Neuron (in vitro differentiated cells): Measurements from ENCODE around the gene GALNT1.

ENCODE experiments used
- H2AFZ ChIP-seq: one replicate; pipeline ENCODE4 v1.6.1; 2013; ENCODE audit warnings: low read depth, mild to moderate bottlenecking, inconsistent platforms, low read length, moderate library complexity
- H3K27me3 ChIP-seq: one replicate; pipeline ENCODE4 v1.6.1; 2013; ENCODE audit warnings: low read length; ENCODE audit not compliant: insufficient read depth
- H3K36me3 ChIP-seq: one replicate; pipeline ENCODE4 v1.6.1; 2013; ENCODE audit warnings: low read length; ENCODE audit not compliant: insufficient read depth
- H3K4me1 ChIP-seq: one replicate; pipeline ENCODE4 v1.6.1; 2013; ENCODE audit warnings: low read length; ENCODE audit not compliant: insufficient read depth
- H3K4me3 ChIP-seq: 2 replicates; pipeline ENCODE4 v1.5.1; 2013; ENCODE audit warnings: mild to moderate bottlenecking, low read length, moderate library complexity
- H3K9me3 ChIP-seq: one replicate; pipeline ENCODE4 v1.6.1; 2013; ENCODE audit warnings: low read length

The GALNT1 gene

DNA sequence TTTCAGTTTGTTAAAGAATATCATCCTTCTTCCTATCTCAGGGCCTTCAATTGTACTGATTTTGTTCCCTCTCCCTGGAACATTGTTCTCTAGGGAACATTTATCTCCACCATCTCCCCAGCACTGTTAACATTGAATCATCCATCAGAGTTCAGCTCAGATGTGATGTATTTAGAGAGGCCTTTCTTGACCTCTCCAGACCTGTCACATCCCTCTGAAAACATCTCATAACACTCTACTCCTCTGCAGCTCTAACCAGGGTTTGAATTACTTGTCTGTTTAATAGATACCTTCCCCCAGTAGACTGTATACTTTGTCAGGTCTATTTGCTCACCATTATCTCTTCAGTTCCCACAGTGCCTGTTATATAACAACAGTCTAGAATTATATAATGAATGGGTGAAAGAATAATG lies 98.6 kb downstream of the GALNT1 start:
- no peaks in the 10 kb centered on the region for H3K27me3 ChIP-seq
- no peak overlapping the region for H2AFZ ChIP-seq
- H3K36me3 ChIP-seq, result peaks cover 27% of the 10 kb centered on the region
- peaks cover 2% of the 10 kb centered on the region for H3K9me3 ChIP-seq
- H3K4me1 ChIP-seq, result peaks cover 14% of the 10 kb centered on the region
- no peak overlapping the region for H3K4me3 ChIP-seq

DNA sequence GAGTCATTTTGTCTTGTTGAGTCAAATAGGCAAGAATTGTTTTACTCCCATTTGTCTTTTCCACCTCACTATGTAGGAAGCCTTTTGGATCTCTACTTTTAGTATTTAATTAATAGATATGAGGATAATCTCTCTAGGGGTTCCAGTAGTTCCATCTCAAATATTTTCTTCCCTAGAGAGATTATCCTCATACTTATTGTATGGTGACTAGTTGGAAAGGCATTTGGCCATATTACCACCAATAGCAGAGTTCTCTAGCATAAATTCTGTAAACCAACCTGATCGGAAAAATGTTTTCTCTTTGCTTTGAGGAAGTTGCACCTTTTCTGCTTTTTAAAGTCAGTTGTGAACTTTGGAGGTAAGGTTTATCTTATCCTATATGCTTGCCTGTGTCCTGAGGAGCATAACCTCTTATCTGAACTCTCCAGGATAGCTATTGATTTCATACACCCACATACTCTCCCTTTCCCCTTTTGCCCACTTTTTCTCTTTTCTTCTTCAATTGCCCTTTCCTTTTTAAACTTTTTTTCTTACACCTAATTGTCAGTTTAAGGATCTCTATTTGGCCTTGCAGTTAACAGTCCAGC lies 100.8 kb downstream of the GALNT1 start:
- H3K27me3 ChIP-seq, result no peaks in the 10 kb centered on the region
- H2AFZ ChIP-seq, result no peak overlapping the region
- H3K4me3 ChIP-seq, result no peak overlapping the region
- H3K36me3 ChIP-seq, result peaks cover 30% of the 10 kb centered on the region
- peaks cover 14% of the 10 kb centered on the region for H3K4me1 ChIP-seq
- H3K9me3 ChIP-seq, result peaks cover 2% of the 10 kb centered on the region

DNA sequence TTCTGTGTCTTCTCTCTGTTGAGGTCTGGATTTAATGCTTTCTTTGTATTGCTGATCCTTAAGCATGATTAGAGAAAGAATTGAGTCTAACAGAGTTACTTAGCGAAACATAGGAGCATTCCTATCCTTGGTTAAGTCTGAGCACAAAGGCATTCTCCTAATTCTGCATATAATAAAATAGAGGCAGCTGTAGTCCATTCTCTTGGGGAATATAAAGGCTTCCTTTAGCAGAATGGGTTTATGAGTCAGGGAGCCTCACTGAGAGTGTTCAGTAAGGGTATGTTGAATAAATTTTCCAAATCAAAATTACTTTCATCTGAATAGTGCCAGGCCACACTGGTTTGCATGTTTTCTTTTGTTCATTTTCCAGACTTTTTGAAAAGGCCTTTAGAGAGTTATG lies 101.5 kb downstream of the GALNT1 start:
- no peak overlapping the region for H2AFZ ChIP-seq
- H3K9me3 ChIP-seq, result peaks cover 2% of the 10 kb centered on the region
- no peak overlapping the region for H3K4me3 ChIP-seq
- H3K4me1 ChIP-seq, result peaks cover 14% of the 10 kb centered on the region
- no peaks in the 10 kb centered on the region for H3K27me3 ChIP-seq
- peaks cover 27% of the 10 kb centered on the region for H3K36me3 ChIP-seq

- H3K4me3 ChIP-seq, result no peak overlapping the region
- H3K4me1 ChIP-seq, result peaks cover 2% of the 10 kb centered on the region
- H3K27me3 ChIP-seq, result no peaks in the 10 kb centered on the region
- H2AFZ ChIP-seq, result no peak overlapping the region
- no peaks in the 10 kb centered on the region for H3K9me3 ChIP-seq
- H3K36me3 ChIP-seq, result peaks cover 52% of the 10 kb centered on the region
These were observed 107.2 kb downstream of the GALNT1 start for GRCh38 chr18:35688757-35689156.

- H3K27me3 ChIP-seq, result no peaks in the 10 kb centered on the region
- H3K36me3 ChIP-seq, result peaks cover 51% of the 10 kb centered on the region
- H3K9me3 ChIP-seq, result no peaks in the 10 kb centered on the region
These were observed 108.2 kb downstream of the GALNT1 start for GRCh38 chr18:35689728-35690127.

DNA sequence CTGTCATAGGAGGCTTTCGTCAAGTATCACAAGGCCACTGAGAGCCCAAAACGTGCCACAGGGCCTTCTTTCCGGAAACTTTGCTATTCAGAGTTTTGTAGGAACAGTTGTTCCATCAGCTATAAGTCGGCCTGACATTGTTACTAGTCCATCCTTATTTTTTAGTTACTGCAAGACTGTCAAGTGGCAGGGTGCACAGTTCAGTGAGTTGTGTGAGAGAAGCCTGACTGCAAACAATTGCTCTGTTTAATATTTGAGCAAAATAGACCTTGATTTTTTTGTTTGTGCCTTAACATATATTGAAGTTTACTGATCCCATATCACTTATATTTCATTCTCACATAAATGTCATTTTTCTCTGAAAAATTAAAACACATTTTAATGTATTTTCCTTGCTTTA lies 110.1 kb downstream of the GALNT1 start:
- no peak overlapping the region for H2AFZ ChIP-seq
- peaks cover 50% of the 10 kb centered on the region for H3K36me3 ChIP-seq
- no peaks in the 10 kb centered on the region for H3K9me3 ChIP-seq
- no peak overlapping the region for H3K4me3 ChIP-seq
- H3K4me1 ChIP-seq, result no peaks in the 10 kb centered on the region
- H3K27me3 ChIP-seq, result no peaks in the 10 kb centered on the region

More at GRCh38 chr18:35689728-35690127, 108.2 kb downstream of the GALNT1 start:
- H3K4me3 ChIP-seq, result no peak overlapping the region
- no peaks in the 10 kb centered on the region for H3K4me1 ChIP-seq
- no peak overlapping the region for H2AFZ ChIP-seq

DNA sequence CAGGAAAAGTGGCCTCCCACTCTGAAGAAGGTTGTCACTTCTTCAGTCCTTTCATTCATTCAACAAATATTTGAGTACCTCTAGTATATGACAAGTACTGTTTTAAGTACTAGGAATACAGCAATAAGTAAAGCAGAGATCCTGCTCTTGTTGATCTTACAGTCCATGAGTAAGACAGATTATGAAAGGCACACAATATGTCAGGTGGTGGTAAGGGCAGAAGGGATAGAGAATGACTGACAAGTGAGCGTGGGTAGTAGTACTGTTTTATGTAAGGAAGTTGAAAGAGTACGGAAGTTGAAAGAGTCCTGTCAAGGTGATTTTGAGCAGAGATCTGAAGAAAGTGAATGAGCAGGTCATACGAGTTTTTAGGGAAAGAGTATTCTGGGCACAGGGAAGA lies 111.3 kb downstream of the GALNT1 start:
- H3K4me1 ChIP-seq, result no peaks in the 10 kb centered on the region
- H3K9me3 ChIP-seq, result no peaks in the 10 kb centered on the region
- no peak overlapping the region for H3K4me3 ChIP-seq
- H2AFZ ChIP-seq, result no peak overlapping the region
- H3K36me3 ChIP-seq, result peaks cover 48% of the 10 kb centered on the region
- H3K27me3 ChIP-seq, result no peaks in the 10 kb centered on the region

GRCh38 chr18:35693829-35694228 lies 112.3 kb downstream of the GALNT1 start:
- Histone ChIP-seq H3K36me3 (peaks cover 46% of the 10 kb centered on the region), H3K4me1 (no peaks in the 10 kb centered on the region), H3K27me3 (no peaks in the 10 kb centered on the region), H3K4me3 (no peak overlapping the region), H2AFZ (no peak overlapping the region), H3K9me3 (no peaks in the 10 kb centered on the region)

DNA sequence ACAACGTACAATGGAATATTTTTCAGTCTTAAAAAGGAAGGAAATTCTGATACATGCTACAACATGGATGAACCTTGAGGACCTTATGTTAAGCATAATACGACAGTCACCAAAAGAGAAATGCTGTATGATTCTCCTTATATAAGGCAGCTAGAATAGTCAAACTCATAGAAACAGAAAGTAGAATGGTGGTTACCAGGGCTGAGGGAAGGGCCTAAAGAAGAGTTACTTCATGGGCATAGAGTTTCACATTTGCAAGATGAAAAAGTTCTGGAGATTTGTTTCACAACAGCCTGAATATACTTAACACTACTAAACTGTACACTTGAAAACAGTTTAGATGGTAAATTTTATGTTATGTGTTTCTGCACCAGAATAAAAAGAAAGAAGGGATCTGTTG lies 113.3 kb downstream of the GALNT1 start:
- H3K36me3 ChIP-seq, result peaks cover 51% of the 10 kb centered on the region
- no peak overlapping the region for H2AFZ ChIP-seq
- no peaks in the 10 kb centered on the region for H3K9me3 ChIP-seq
- no peak overlapping the region for H3K4me3 ChIP-seq
- H3K27me3 ChIP-seq, result no peaks in the 10 kb centered on the region
- no peaks in the 10 kb centered on the region for H3K4me1 ChIP-seq

DNA sequence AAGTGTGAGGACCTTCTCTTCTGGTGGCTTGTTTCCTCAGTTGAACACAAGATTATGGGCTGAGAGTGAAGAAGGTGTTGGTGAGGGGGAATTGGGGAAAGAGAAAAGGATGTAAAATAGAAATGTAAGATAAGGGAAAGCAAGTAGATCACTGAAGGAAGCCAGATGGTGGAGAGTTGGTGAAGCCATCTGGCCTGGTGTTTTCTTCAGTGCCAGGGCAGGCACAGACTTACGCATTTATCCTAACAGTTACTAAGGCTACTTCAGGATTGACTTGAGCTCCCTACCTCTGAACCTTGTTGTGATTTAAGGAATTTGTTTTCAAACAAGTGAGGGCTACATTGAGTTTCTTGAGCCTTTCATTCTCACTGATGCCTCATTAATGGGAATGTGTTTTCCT lies 113.8 kb downstream of the GALNT1 start:
- Histone ChIP-seq H3K36me3 (peaks cover 53% of the 10 kb centered on the region), H3K27me3 (no peaks in the 10 kb centered on the region), H3K4me1 (no peaks in the 10 kb centered on the region)

DNA sequence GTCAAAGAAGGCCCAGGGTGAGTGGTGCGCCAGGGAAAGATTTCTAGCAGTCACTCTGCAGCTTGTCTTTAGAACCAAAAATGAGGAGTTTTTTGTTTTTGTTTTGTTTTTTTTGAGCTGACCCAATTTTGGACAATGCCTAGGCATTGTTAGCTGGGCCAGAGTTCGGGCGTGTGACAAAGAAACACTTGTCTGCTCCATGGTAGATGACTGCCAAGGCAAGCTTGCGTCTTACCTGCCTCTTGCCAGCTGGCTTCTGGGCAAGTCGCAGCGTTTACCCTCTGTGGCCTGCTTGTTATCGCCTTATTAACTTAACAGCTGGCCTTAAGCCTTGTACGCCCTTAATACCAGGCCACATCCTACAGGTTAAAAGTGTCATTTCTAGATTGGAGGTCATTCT lies 114.3 kb downstream of the GALNT1 start:
- Histone ChIP-seq H3K4me3 (no peak overlapping the region), H2AFZ (no peak overlapping the region), H3K4me1 (no peaks in the 10 kb centered on the region), H3K27me3 (no peaks in the 10 kb centered on the region), H3K36me3 (peaks cover 51% of the 10 kb centered on the region), H3K9me3 (no peaks in the 10 kb centered on the region)

More for the DNA sequence above, 113.8 kb downstream of the GALNT1 start:
- Histone ChIP-seq H3K9me3 (no peaks in the 10 kb centered on the region), H3K4me3 (no peak overlapping the region), H2AFZ (no peak overlapping the region)

DNA sequence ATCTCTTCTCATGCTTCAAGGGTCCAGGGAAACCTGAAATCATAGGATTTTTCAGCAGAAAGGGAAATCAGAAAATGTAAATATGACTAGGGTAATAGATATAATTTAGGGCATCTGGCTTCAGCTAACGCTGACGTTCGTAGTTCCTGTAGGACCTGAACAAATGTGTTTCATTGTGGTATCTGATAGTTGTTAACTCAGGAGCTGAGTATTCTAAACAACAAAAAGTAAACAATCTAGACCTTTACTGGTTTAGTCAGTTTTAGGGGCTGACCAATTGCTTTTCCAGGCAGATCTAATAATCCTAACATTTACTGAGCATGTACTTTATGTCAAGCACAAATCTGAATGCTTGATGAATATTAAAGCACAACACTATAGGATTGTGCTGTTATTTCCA lies 114.8 kb downstream of the GALNT1 start:
- H3K9me3 ChIP-seq, result no peaks in the 10 kb centered on the region
- no peaks in the 10 kb centered on the region for H3K4me1 ChIP-seq
- peaks cover 45% of the 10 kb centered on the region for H3K36me3 ChIP-seq
- H2AFZ ChIP-seq, result no peak overlapping the region
- H3K27me3 ChIP-seq, result no peaks in the 10 kb centered on the region
- no peak overlapping the region for H3K4me3 ChIP-seq

- H3K9me3 ChIP-seq, result no peaks in the 10 kb centered on the region
- H3K4me1 ChIP-seq, result no peaks in the 10 kb centered on the region
- H2AFZ ChIP-seq, result no peak overlapping the region
- no peak overlapping the region for H3K4me3 ChIP-seq
- peaks cover 37% of the 10 kb centered on the region for H3K36me3 ChIP-seq
- no peaks in the 10 kb centered on the region for H3K27me3 ChIP-seq
These were observed 116.3 kb downstream of the GALNT1 start for GRCh38 chr18:35697869-35698268.

GRCh38 chr18:35703043-35703688 lies 121.6 kb downstream of the GALNT1 start:
- H3K36me3 ChIP-seq, result peaks cover 36% of the 10 kb centered on the region
- H3K9me3 ChIP-seq, result no peaks in the 10 kb centered on the region
- no peak overlapping the region for H2AFZ ChIP-seq
- H3K4me1 ChIP-seq, result no peaks in the 10 kb centered on the region
- no peak overlapping the region for H3K4me3 ChIP-seq
- H3K27me3 ChIP-seq, result no peaks in the 10 kb centered on the region
